OCI-LY3 (cell line): Measurements from ENCODE around the gene EVA1A.

Experiments
- H2AFZ ChIP-seq: fragments of 200-600, 300-600 bp; shearing (Covaris generic); 2 replicates; pipeline ENCODE4 v1.6.0; 2014; ENCODE audit warnings: antibody characterized with exemption, low read depth, low read length
- H3K27ac ChIP-seq: fragments of 200-600, 300-600 bp; sonication (generic); 2 replicates; pipeline ENCODE4 v1.5.1; 2014; ENCODE audit warnings: mild to moderate bottlenecking, low read length, moderate library complexity, mixed read lengths
- H3K27me3 ChIP-seq: fragments of 200-600, 300-600 bp; sonication (generic); 2 replicates; pipeline ENCODE4 v1.6.1; 2014; ENCODE audit warnings: low read depth, low read length, mixed read lengths
- H3K36me3 ChIP-seq: fragments of 200-600, 300-600 bp; sonication (generic); replicated peaks from 2 replicates; pipeline ENCODE3; 2014; ENCODE audit warnings: low read depth, low read length, mixed read lengths
- H3K4me1 ChIP-seq: fragments of 300-600, 200-600 bp; sonication (generic); 2 replicates; pipeline ENCODE4 v1.6.1; 2014; ENCODE audit warnings: low read length, mixed read lengths
- H3K4me2 ChIP-seq: fragments of 200-600, 300-600 bp; sonication (generic); 2 replicates; pipeline ENCODE4 v1.6.1; 2014; ENCODE audit warnings: low read length, mixed read lengths
- H3K4me3 ChIP-seq: fragments of 300-600, 200-600 bp; sonication (generic); 2 replicates; pipeline ENCODE4 v1.5.1; 2014; ENCODE audit warnings: antibody characterized with exemption, mild to moderate bottlenecking, low read length, moderate library complexity
- H3K79me2 ChIP-seq: fragments of 300-600, 200-600 bp; shearing (Covaris generic); 2 replicates; pipeline ENCODE4 v1.6.1; 2014; ENCODE audit warnings: mild to moderate bottlenecking, low read length, mixed read lengths
- H3K9ac ChIP-seq: fragments of 300-600, 200-600 bp; shearing (Covaris generic); 2 replicates; pipeline ENCODE4 v1.6.0; 2014; ENCODE audit warnings: mild to moderate bottlenecking, low read length, moderate library complexity
- H3K9me3 ChIP-seq: fragments of 200-600, 300-600 bp; shearing (Covaris generic); 2 replicates; pipeline ENCODE4 v1.6.1; 2014; ENCODE audit warnings: low read length, mixed read lengths; ENCODE audit not compliant: insufficient read depth
- H4K20me1 ChIP-seq: fragments of 200-600, 300-600 bp; sonication (generic); 2 replicates; pipeline ENCODE4 v1.6.1; 2016; ENCODE audit warnings: low read length, mixed read lengths; ENCODE audit not compliant: insufficient read depth
- CTCF ChIP-seq: fragments of 200-600, 300-600 bp; sonication (generic); IDR thresholded peaks from 2 replicates; pipeline ENCODE4 v1.5.1; 2014; ENCODE audit warnings: antibody characterized with exemption, low read length, low read depth
- EZH2phosphoT487 ChIP-seq: fragments of 200-600 bp; shearing (Covaris generic); IDR thresholded peaks from 2 replicates; pipeline ENCODE4 v1.6.1; 2018; ENCODE audit warnings: antibody characterized with exemption, mixed run types, low read depth

Gene EVA1A

DNA sequence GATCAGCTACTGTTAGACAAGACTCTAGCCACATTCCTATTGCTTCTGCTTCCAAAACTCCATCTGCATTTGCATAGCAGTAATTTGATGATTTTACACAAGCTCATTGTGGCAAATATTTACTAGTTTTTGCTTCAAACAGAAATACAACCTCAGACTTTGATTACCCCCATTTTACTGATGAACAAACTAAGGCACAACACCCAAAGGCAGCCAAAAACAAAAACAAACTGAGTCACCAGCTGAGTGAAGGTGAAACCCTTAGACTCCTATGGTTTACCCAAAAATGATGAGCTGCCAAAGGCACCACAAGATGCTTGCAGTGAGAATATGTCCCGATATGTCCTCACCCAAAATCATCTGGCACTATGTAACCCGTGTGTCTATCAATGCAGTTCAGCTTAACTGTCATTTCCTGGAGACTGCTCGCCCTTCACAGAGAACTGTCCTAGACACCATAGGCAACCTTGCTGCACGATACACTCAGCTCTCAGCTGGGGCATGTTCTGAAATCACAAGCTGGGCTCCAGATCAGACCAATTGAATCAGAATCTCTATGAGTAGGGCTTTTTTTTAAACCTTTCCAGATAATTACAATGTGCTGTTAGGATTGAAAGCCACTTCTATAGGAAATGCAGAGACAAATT, 4.1 kb upstream of the EVA1A start:
- no peak overlapping the region for H3K9ac ChIP-seq

GRCh38 chr2:75564026-75564688, 3.4 kb upstream of the EVA1A start:
- H3K27me3 ChIP-seq = peaks cover 6% of the 10 kb centered on the region; the same call in 1 of the 2 replicates
- H4K20me1 ChIP-seq = no peaks in the 10 kb centered on the region
- TF ChIP-seq CTCF (no peak), EZH2phosphoT487 (no peak)
- H3K4me1 ChIP-seq = no peaks in the 10 kb centered on the region
- H2AFZ ChIP-seq = no peak overlapping the region
- no peak overlapping the region for H3K4me3 ChIP-seq
- no peaks in the 10 kb centered on the region for H3K36me3 ChIP-seq
- H3K4me2 ChIP-seq = no peak overlapping the region
- no peaks in the 10 kb centered on the region for H3K9me3 ChIP-seq
- no peak overlapping the region for H3K27ac ChIP-seq
- H3K9ac ChIP-seq = no peak overlapping the region
- H3K79me2 ChIP-seq = no peaks in the 10 kb centered on the region

More for the DNA sequence above, 4.1 kb upstream of the EVA1A start:
- Histone ChIP-seq H3K36me3 (no peaks in the 10 kb centered on the region), H2AFZ (no peak overlapping the region), H3K4me1 (no peaks in the 10 kb centered on the region), H3K27me3 (peaks cover 11% of the 10 kb centered on the region; the same call in 1 of the 2 replicates), H4K20me1 (no peaks in the 10 kb centered on the region), H3K4me2 (no peak overlapping the region), H3K79me2 (no peaks in the 10 kb centered on the region), H3K9me3 (no peaks in the 10 kb centered on the region), H3K27ac (no peak overlapping the region), H3K4me3 (no peak overlapping the region)
- no peak for TF ChIP-seq CTCF
- TF ChIP-seq EZH2phosphoT487 = no peak

DNA sequence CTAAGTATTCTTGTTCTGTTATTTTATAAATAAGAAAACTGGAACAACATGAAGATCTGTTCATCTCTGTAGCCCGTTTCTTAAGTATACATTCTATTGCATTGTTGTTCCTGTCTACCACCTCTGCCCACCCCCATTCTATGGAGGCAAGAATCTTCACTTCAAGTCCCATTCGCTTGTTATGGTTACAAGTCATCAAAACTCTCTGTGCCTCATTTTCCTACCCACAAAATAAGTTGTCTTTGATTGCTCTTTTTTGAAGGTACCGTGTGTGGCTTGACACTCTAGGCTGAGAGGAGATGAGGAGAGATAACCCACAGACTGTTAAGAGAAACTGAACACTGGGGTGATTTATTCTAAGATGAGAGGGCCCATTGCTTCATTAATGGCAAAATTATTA, 2.9 kb upstream of the EVA1A start:
- TF ChIP-seq EZH2phosphoT487 = no peak
- no peak for TF ChIP-seq CTCF
- H4K20me1 ChIP-seq = no peaks in the 10 kb centered on the region
- no peaks in the 10 kb centered on the region for H3K9me3 ChIP-seq
- peaks cover 6% of the 10 kb centered on the region; the same call in 1 of the 2 replicates for H3K27me3 ChIP-seq
- H3K4me1 ChIP-seq = no peaks in the 10 kb centered on the region
- H3K9ac ChIP-seq = no peak overlapping the region
- no peaks in the 10 kb centered on the region for H3K79me2 ChIP-seq
- H3K27ac ChIP-seq = no peak overlapping the region
- H3K4me3 ChIP-seq = no peak overlapping the region
- no peak overlapping the region for H2AFZ ChIP-seq
- H3K4me2 ChIP-seq = no peak overlapping the region
- H3K36me3 ChIP-seq = no peaks in the 10 kb centered on the region

DNA sequence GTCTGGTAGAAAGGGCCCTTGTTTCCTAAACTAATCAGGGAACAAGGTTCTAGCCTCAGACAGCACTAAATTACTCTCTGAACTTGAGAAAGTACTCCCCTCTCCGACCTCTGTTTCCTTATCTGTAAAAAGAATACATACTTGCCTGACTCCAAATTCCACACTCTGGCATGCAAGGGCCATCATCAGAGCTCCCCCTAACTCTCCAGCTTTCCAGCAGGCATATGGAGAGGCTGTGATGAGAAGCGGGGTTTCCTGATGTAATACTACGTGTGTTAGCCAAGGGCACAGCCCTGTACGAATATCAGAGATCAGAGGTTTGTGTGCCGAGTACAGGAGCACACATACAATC, 1.8 kb upstream of the EVA1A start:
- H3K9me3 ChIP-seq = no peaks in the 10 kb centered on the region
- H3K4me2 ChIP-seq = no peak overlapping the region
- no peak overlapping the region for H3K27ac ChIP-seq
- no peaks in the 10 kb centered on the region for H4K20me1 ChIP-seq
- H3K4me3 ChIP-seq = no peak overlapping the region
- H3K4me1 ChIP-seq = no peaks in the 10 kb centered on the region
- H3K79me2 ChIP-seq = no peaks in the 10 kb centered on the region
- peaks cover 10% of the 10 kb centered on the region; the same call in 1 of the 2 replicates for H3K27me3 ChIP-seq
- H3K36me3 ChIP-seq = no peaks in the 10 kb centered on the region
- H3K9ac ChIP-seq = no peak overlapping the region
- no peak overlapping the region for H2AFZ ChIP-seq
- TF ChIP-seq EZH2phosphoT487 (no peak), CTCF (no peak)
